ENCODE results near the gene AXIN2. TPM values are rescaled to one million over a fixed set of nuclear protein-coding genes. Genes with fewer than 3 reads are reported as not detected.

Gene AXIN2
- total and polyA plus RNA-seq, 11 donors = 5.6 to 24.0 (median 12.9) TPM

GRCh38 chr17:65489413-65490155, 71.9 kb downstream of the AXIN2 start:
- no peak overlapping the region for H3K27ac ChIP-seq

GRCh38 chr17:65488665-65489064, 72.8 kb downstream of the AXIN2 start:
- Histone ChIP-seq H3K4me1 (peaks cover 0 to 8% (median 0%) of the 10 kb centered on the region in 12 donors), H3K9me3 (no peaks in the 10 kb centered on the region), H3K27me3 (no peaks in the 10 kb centered on the region), H3K27ac (no peak overlapping the region), H3K4me3 (no peak overlapping the region), H3K36me3 (no peaks in the 10 kb centered on the region)
- ATAC-seq = no peak
- 76 to 96% (median 86%) methylated on average over 1 of the region's 1 CpG for WGBS, 4 donors
- intact Hi-C loops (cut with DNase I) = no loop called here
- TF ChIP-seq POLR2A (IDR thresholded peaks at IDR 0.05) = no peak
- TF ChIP-seq CTCF (IDR thresholded peaks at IDR 0.05) = no peak
- DNase-seq = no peak

More at GRCh38 chr17:65489413-65490155, 71.9 kb downstream of the AXIN2 start:
- Histone ChIP-seq H3K36me3 (no peaks in the 10 kb centered on the region), H3K4me1 (peaks cover 0 to 8% (median 0%) of the 10 kb centered on the region in 12 donors), H3K27me3 (no peaks in the 10 kb centered on the region), H3K4me3 (no peak overlapping the region), H3K9me3 (no peaks in the 10 kb centered on the region)
- ATAC-seq (no peak), DNase-seq (no peak)
- TF ChIP-seq POLR2A (IDR thresholded peaks at IDR 0.05) = no peak
- no peak for TF ChIP-seq CTCF (IDR thresholded peaks at IDR 0.05)
- WGBS, 4 donors = 73 to 77% (median 76%) methylated on average over 7 of the region's 7 CpGs
- intact Hi-C loops (cut with DNase I) = no loop called here

GRCh38 chr17:65487990-65488389, 73.5 kb downstream of the AXIN2 start:
- H3K27me3 ChIP-seq = no peaks in the 10 kb centered on the region
- DNase-seq (no peak), ATAC-seq (no peak)
- H3K9me3 ChIP-seq = no peaks in the 10 kb centered on the region
- no peak overlapping the region for H3K27ac ChIP-seq
- H3K4me3 ChIP-seq = no peak overlapping the region
- intact Hi-C loops (cut with DNase I) = no loop called here
- no peaks in the 10 kb centered on the region for H3K36me3 ChIP-seq
- TF ChIP-seq CTCF (IDR thresholded peaks at IDR 0.05) = no peak
- no peak for TF ChIP-seq POLR2A (IDR thresholded peaks at IDR 0.05)
- H3K4me1 ChIP-seq = peaks cover 0 to 8% (median 0%) of the 10 kb centered on the region in 12 donors

GRCh38 chr17:65487161-65487560, 74.3 kb downstream of the AXIN2 start:
- TF ChIP-seq POLR2A (IDR thresholded peaks at IDR 0.05) (no peak), CTCF (IDR thresholded peaks at IDR 0.05) (no peak)
- Histone ChIP-seq H3K9me3 (no peaks in the 10 kb centered on the region), H3K4me1 (peaks cover 0 to 8% (median 0%) of the 10 kb centered on the region in 12 donors), H3K27ac (no peak overlapping the region), H3K27me3 (no peaks in the 10 kb centered on the region), H3K36me3 (no peaks in the 10 kb centered on the region), H3K4me3 (no peak overlapping the region)
- WGBS, 4 donors = 81 to 92% (median 86%) methylated on average over 7 of the region's 7 CpGs
- no peak for ATAC-seq
- intact Hi-C loops (cut with DNase I) = no loop called here
- DNase-seq = no peak
